HG03139 (cell line): ENCODE results near the gene RPS6KL1.

ENCODE experiments used
- ATAC-seq: cut with Tn5 transposase; IDR thresholded peaks from one replicate; pipeline ENCODE4 v1.9.1; 2021; ENCODE audit not compliant: unreplicated experiment

Gene RPS6KL1

GRCh38 chr14:74859757-74860552 lies 63.1 kb downstream of the RPS6KL1 start:
- ATAC-seq, result no peak

GRCh38 chr14:74858022-74858421 lies 65.0 kb downstream of the RPS6KL1 start:
- ATAC-seq, result no peak

GRCh38 chr14:74856366-74856765 lies 66.7 kb downstream of the RPS6KL1 start:
- ATAC-seq, result no peak

GRCh38 chr14:74855945-74856344 lies 67.1 kb downstream of the RPS6KL1 start:
- no peak for ATAC-seq

GRCh38 chr14:74855021-74855420 lies 68.0 kb downstream of the RPS6KL1 start:
- ATAC-seq, result no peak
